Measurements from ENCODE around the gene MYRIP.

GRCh38 chr3:39801216-39801615 is 8.2 kb upstream of the MYRIP start:
- TF ChIP-seq POLR2A (IDR thresholded peaks at IDR 0.05; ENCODE audit: borderline replicate concordance, extremely low read depth, insufficient read depth, insufficient read length) (no peak), ZNF274 (IDR thresholded peaks at IDR 0.05; ENCODE audit: low read depth, low read length) (no peak), REST (IDR thresholded peaks at IDR 0.05; ENCODE audit: low read depth) (no peak), SP1 (IDR thresholded peaks at IDR 0.05; ENCODE audit: low read depth) (no peak), ZFX (IDR thresholded peaks at IDR 0.05) (no peak), EZH2 (IDR thresholded peaks at IDR 0.05) (no peak), CTCF (IDR thresholded peaks at IDR 0.05 in 2 of 3, conservative IDR thresholded peaks at IDR 0.05 in 1 of 3; ENCODE audit: borderline replicate concordance in 1 of 3, insufficient read depth in 1 of 3, low read depth in 2 of 3, low read length in 2 of 3) (no peak), POLR2AphosphoS5 (IDR thresholded peaks at IDR 0.05; ENCODE audit: low read depth, low read length) (no peak), YY1 (IDR thresholded peaks at IDR 0.05; ENCODE audit: extremely low read depth, insufficient replicate concordance, low read depth, low read length) (no peak), EZH2phosphoT487 (IDR thresholded peaks at IDR 0.05; ENCODE audit: borderline replicate concordance) (no peak), SIN3A (IDR thresholded peaks at IDR 0.05; ENCODE audit: low read depth) (no peak)

Measured in HCT116 (cell line).